Measurements from ENCODE around the gene C1QTNF5. TPM values are rescaled to one million over a fixed set of nuclear protein-coding genes. Genes with fewer than 3 reads are reported as not detected.

C1QTNF5 gene
- total RNA-seq, 4 donors from 2014 or later, result 4.0 to 16.0 (median 6.0) TPM

- ATAC-seq (no peak), DNase-seq (peak in 1 of 2 donors; percentile 7)
- Histone ChIP-seq H3K9me3 (no peaks in the 10 kb centered on the region), H3K36me3 (no peaks in the 10 kb centered on the region), H3K27ac (no peak overlapping the region), H3K4me1 (peaks cover 11% of the 10 kb centered on the region in 2 donors), H3K27me3 (peaks cover 3 to 6% (median 4%) of the 10 kb centered on the region in 3 donors), H3K4me3 (no peak overlapping the region)
- TF ChIP-seq POLR2A (IDR thresholded peaks at IDR 0.05), result no peak
- TF ChIP-seq CTCF (IDR thresholded peaks at IDR 0.05 in 4 of 5, conservative IDR thresholded peaks at IDR 0.05 in 1 of 5), result no peak
- in situ Hi-C loops (cut with MboI; ENCODE audit: low sequenced_read_pairs in 4 of 4) (no loop called here), intact Hi-C loops (cut with DNase I; ENCODE audit: low total_unique reads) (no loop called here)
Observed at GRCh38 chr11:119345685-119346084, 5.0 kb upstream of the C1QTNF5 start.

- DNase-seq, result peak in 1 of 2 donors; percentile 11
- in situ Hi-C loops (cut with MboI; ENCODE audit: low sequenced_read_pairs in 4 of 4), result no loop called here
Observed at GRCh38 chr11:119344291-119345010, 3.8 kb upstream of the C1QTNF5 start.

GRCh38 chr11:119343726-119344125, 3.0 kb upstream of the C1QTNF5 start:
- TF ChIP-seq POLR2A (IDR thresholded peaks at IDR 0.05), result no peak
- no peak for TF ChIP-seq CTCF (IDR thresholded peaks at IDR 0.05 in 4 of 5, conservative IDR thresholded peaks at IDR 0.05 in 1 of 5)
- intact Hi-C loops (cut with DNase I; ENCODE audit: low total_unique reads), result loop anchor here (5.0 kb wide), 1 partner anchor 129 kb away; no protein-coding TSS in a partner anchor
- Histone ChIP-seq H3K36me3 (no peaks in the 10 kb centered on the region), H3K27ac (no peak overlapping the region), H3K4me1 (peaks cover 22 to 28% of the 10 kb centered on the region in 2 donors), H3K27me3 (peaks cover 5 to 11% (median 8%) of the 10 kb centered on the region in 3 donors), H3K9me3 (no peaks in the 10 kb centered on the region), H3K4me3 (no peak overlapping the region)
- in situ Hi-C loops (cut with MboI; ENCODE audit: low sequenced_read_pairs in 4 of 4), result no loop called here
- DNase-seq (no peak), ATAC-seq (no peak)

More at GRCh38 chr11:119344291-119345010, 3.8 kb upstream of the C1QTNF5 start:
- TF ChIP-seq CTCF (IDR thresholded peaks at IDR 0.05 in 4 of 5, conservative IDR thresholded peaks at IDR 0.05 in 1 of 5) (no peak), POLR2A (IDR thresholded peaks at IDR 0.05) (no peak)
- Histone ChIP-seq H3K9me3 (no peaks in the 10 kb centered on the region), H3K4me3 (no peak overlapping the region), H3K27ac (no peak overlapping the region), H3K27me3 (peaks cover 5 to 11% (median 8%) of the 10 kb centered on the region in 3 donors), H3K36me3 (no peaks in the 10 kb centered on the region), H3K4me1 (peaks cover 15 to 20% of the 10 kb centered on the region in 2 donors)
- ATAC-seq, result no peak
- intact Hi-C loops (cut with DNase I; ENCODE audit: low total_unique reads), result loop anchor here (5.0 kb wide), 1 partner anchor 128 kb away; no protein-coding TSS in a partner anchor

GRCh38 chr11:119342362-119343130, 1.9 kb upstream of the C1QTNF5 start:
- ATAC-seq (no peak), DNase-seq (peak in 1 of 2 donors; percentile 18)
- intact Hi-C loops (cut with DNase I; ENCODE audit: low total_unique reads), result loop anchor here (5.0 kb wide), 1 partner anchor 130 kb away; no protein-coding TSS in a partner anchor
- H3K9me3 ChIP-seq, result no peaks in the 10 kb centered on the region
- peaks cover 27 to 34% of the 10 kb centered on the region in 2 donors for H3K4me1 ChIP-seq
- no peak overlapping the region for H3K4me3 ChIP-seq
- H3K36me3 ChIP-seq, result no peaks in the 10 kb centered on the region
- in situ Hi-C loops (cut with MboI; ENCODE audit: low sequenced_read_pairs in 4 of 4), result no loop called here
- no peak overlapping the region for H3K27ac ChIP-seq
- H3K27me3 ChIP-seq, result peaks cover 5 to 11% (median 8%) of the 10 kb centered on the region in 3 donors
- TF ChIP-seq POLR2A (IDR thresholded peaks at IDR 0.05) (no peak), CTCF (IDR thresholded peaks at IDR 0.05 in 4 of 5, conservative IDR thresholded peaks at IDR 0.05 in 1 of 5) (no peak)

Measured in gastrocnemius medialis (tissue), 4 donors.